Measurements from ENCODE around the gene MTUS2. TPM values are rescaled to one million over a fixed set of nuclear protein-coding genes. Genes with fewer than 3 reads are reported as not detected.
A peak's percentile ranks its signal among the peaks of the same experiment; 100 is the strongest.

The MTUS2 gene
- total RNA-seq, 1 experiment from 2014 or later: 0.35 TPM

DNA sequence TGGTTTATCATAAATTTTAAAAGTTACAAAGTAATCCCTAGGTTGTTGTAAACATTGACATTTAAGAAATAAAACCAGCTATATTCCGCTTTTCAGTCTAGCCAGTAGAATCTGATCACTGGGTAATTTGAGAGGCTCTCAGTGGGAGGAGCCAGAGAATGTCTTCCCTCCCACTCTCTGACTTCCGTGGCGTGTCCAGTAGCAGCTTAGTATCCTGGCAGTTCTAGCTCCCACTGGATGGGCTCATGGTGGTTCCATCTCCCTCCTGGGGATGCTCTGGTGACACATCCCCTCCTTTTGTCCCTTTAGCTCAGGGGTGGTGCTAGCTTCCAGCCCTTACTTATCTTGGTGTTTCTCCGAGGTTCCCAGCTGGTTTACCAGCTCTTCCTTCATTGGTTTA, 34.5 kb downstream of the MTUS2 start:
- no peak overlapping the region for H3K18ac ChIP-seq (ENCODE audit: insufficient read length, low read depth, low read length)
- Mint-ChIP-seq H3K9me3 (peaks cover 0 to 2% of the 10 kb centered on the region in 2 experiments; a peak in 2 of 5 replicates), H3K27me3 (ENCODE audit: low read depth) (peaks cover 5% of the 10 kb centered on the region), H3K27ac (no peak overlapping the region), H3K36me3 (ENCODE audit: insufficient read depth in 1 of 3, low read depth in 3 of 3) (no peaks in the 10 kb centered on the region), H3K4me3 (no peak overlapping the region), H3K4me1 (peaks cover 0 to 7% of the 10 kb centered on the region in 2 experiments; a peak in 1 of 4 replicates)
- H3K4ac ChIP-seq (ENCODE audit: low read depth, low read length): no peak overlapping the region
- no peak overlapping the region for H2AK5ac ChIP-seq (ENCODE audit: insufficient read length, low read length)
- H3K4me1 ChIP-seq (ENCODE audit: insufficient read depth, low read length): no peaks in the 10 kb centered on the region
- H3K27me3 ChIP-seq (ENCODE audit: insufficient read depth, low read length): no peaks in the 10 kb centered on the region; the same call in 1 of the 2 replicates
- H4K20me1 ChIP-seq (ENCODE audit: control insufficient read depth, insufficient read depth, insufficient read length): no peaks in the 10 kb centered on the region
- no peak overlapping the region for H2BK120ac ChIP-seq (ENCODE audit: low read depth, low read length, poor library complexity, severe bottlenecking)
- no peak overlapping the region for H4K5ac ChIP-seq (ENCODE audit: insufficient read length, low read depth, low read length)
- peak; percentile 48 for DNase-seq
- no peak overlapping the region for H3K14ac ChIP-seq (ENCODE audit: insufficient read depth, low read length)
- no peak overlapping the region for H3K23ac ChIP-seq (ENCODE audit: insufficient read length, low read depth, low read length)
- H2BK20ac ChIP-seq (ENCODE audit: low read depth, low read length, poor library complexity, severe bottlenecking): no peak overlapping the region
- no CpG with 5 or more reads among the region's 4 CpGs for WGBS (ENCODE audit: extremely low coverage, insufficient read length, low lambda C conversion rate)
- no peaks in the 10 kb centered on the region for H3K79me2 ChIP-seq (ENCODE audit: insufficient read depth, low read length)
- H3K23me2 ChIP-seq (ENCODE audit: insufficient read length, low read depth, low read length, poor library complexity, severe bottlenecking): no peaks in the 10 kb centered on the region
- H2AFZ ChIP-seq (ENCODE audit: low read length): no peak overlapping the region
- H3K9me3 ChIP-seq (ENCODE audit: control insufficient read depth, low read depth, low read length): no peaks in the 10 kb centered on the region
- no peak overlapping the region for H2BK5ac ChIP-seq (ENCODE audit: insufficient read length, low read length)
- no peaks in the 10 kb centered on the region for H3K79me1 ChIP-seq (ENCODE audit: insufficient read depth, low read depth, low read length, poor library complexity, severe bottlenecking)
- H2BK12ac ChIP-seq (ENCODE audit: insufficient read length, low read depth, low read length): no peak overlapping the region
- H3K27ac ChIP-seq (ENCODE audit: insufficient read length, low read depth, low read length): no peak overlapping the region
- H3K56ac ChIP-seq (ENCODE audit: insufficient read length, low read depth, low read length): no peak overlapping the region
- H3K9ac ChIP-seq (ENCODE audit: extremely low read depth, insufficient read length, low read length): no peak overlapping the region
- H4K8ac ChIP-seq (replicated peaks; ENCODE audit: insufficient read length, low read depth, low read length): no peak overlapping the region
- no peak overlapping the region for H4K91ac ChIP-seq (ENCODE audit: insufficient read length, low read depth, low read length)
- H3K4me2 ChIP-seq (ENCODE audit: insufficient read depth, insufficient read length, low read length): no peak overlapping the region
- no peak overlapping the region for H2BK15ac ChIP-seq (ENCODE audit: low read depth, low read length)
- H3T11ph ChIP-seq (ENCODE audit: low read length): no peak overlapping the region
- TF ChIP-seq, protein P1, sequence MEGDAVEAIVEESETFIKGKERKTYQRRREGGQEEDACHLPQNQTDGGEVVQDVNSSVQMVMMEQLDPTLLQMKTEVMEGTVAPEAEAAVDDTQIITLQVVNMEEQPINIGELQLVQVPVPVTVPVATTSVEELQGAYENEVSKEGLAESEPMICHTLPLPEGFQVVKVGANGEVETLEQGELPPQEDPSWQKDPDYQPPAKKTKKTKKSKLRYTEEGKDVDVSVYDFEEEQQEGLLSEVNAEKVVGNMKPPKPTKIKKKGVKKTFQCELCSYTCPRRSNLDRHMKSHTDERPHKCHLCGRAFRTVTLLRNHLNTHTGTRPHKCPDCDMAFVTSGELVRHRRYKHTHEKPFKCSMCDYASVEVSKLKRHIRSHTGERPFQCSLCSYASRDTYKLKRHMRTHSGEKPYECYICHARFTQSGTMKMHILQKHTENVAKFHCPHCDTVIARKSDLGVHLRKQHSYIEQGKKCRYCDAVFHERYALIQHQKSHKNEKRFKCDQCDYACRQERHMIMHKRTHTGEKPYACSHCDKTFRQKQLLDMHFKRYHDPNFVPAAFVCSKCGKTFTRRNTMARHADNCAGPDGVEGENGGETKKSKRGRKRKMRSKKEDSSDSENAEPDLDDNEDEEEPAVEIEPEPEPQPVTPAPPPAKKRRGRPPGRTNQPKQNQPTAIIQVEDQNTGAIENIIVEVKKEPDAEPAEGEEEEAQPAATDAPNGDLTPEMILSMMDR (conservative IDR thresholded peaks at IDR 0.05): no peak

Data from H9 (cell line).